OCI-LY7 (cell line): ENCODE results near the gene RPUSD1. TPM values are rescaled to one million over a fixed set of nuclear protein-coding genes. Genes with fewer than 3 reads are reported as not detected.

Source experiments
- BruUV-seq: library from RNA; stranded (reverse); fragments of 400-500 nt; replicated peaks from 2 replicates; lab custom pipeline; 2021; lab: Mats Ljungman, UMichigan
- CTCF ChIA-PET: fragments of 300-600 bp; sonication (Branson Sonifier 250); formaldehyde crosslinking; loops from one replicate; lab custom pipeline; 2022; ENCODE audit warnings: antibody characterized with exemption; ENCODE audit not compliant: unreplicated experiment; lab: Charles Lee
- POLR2A ChIA-PET: fragments of 300-600 bp; sonication (Branson Sonifier 250); formaldehyde crosslinking; loops from one replicate; lab custom pipeline; 2022; ENCODE audit warnings: antibody characterized with exemption; lab: Charles Lee
- DNase-seq: peaks from one replicate; pipeline ENCODE4 v3.0.0-alpha.2; 2015; ENCODE audit warnings: low spot score
- H2AFZ ChIP-seq: fragments of 200-600 bp; sonication (generic), shearing (Covaris generic); 2 replicates; pipeline ENCODE4 v1.6.1; 2014; ENCODE audit warnings: mild to moderate bottlenecking, antibody characterized with exemption, low read length, moderate library complexity
- H3K27ac ChIP-seq: fragments of 200-600 bp; sonication (generic); 2 replicates; pipeline ENCODE4 v1.5.1; 2014; ENCODE audit warnings: mixed run types, low read depth, mild to moderate bottlenecking, moderate library complexity, low read length, inconsistent platforms; ENCODE audit not compliant: poor library complexity, severe bottlenecking
- H3K36me3 ChIP-seq: fragments of 200-600 bp; sonication (generic); 2 replicates; pipeline ENCODE4 v1.6.1; 2014; ENCODE audit warnings: mild to moderate bottlenecking, antibody characterized with exemption, low read length, moderate library complexity, mixed read lengths; ENCODE audit not compliant: insufficient read depth
- H3K4me1 ChIP-seq: fragments of 200-600 bp; sonication (generic); 2 replicates; pipeline ENCODE4 v1.5.1; 2014; ENCODE audit warnings: mild to moderate bottlenecking, low read length; ENCODE audit not compliant: insufficient read depth, poor library complexity, severe bottlenecking
- H3K4me2 ChIP-seq: fragments of 200-600 bp; sonication (generic); 2 replicates; pipeline ENCODE4 v1.6.1; 2014; ENCODE audit warnings: mild to moderate bottlenecking, low read length
- H3K4me3 ChIP-seq: fragments of 200-600 bp; sonication (generic); 2 replicates; pipeline ENCODE4 v1.5.1; 2014; ENCODE audit warnings: mild to moderate bottlenecking, low read depth, low read length; ENCODE audit not compliant: poor library complexity, severe bottlenecking
- H3K79me2 ChIP-seq: fragments of 200-600 bp; sonication (generic); 2 replicates; pipeline ENCODE4 v1.6.1; 2016; ENCODE audit warnings: low read depth, mild to moderate bottlenecking, low read length, moderate library complexity, mixed read lengths; ENCODE audit not compliant: insufficient read depth
- H3K9me2 ChIP-seq: fragments of 200-600 bp; sonication (generic); 2 replicates; pipeline ENCODE4 v1.6.1; 2016; ENCODE audit warnings: mild to moderate bottlenecking, low read length, mixed read lengths; ENCODE audit not compliant: insufficient read depth
- H3K9me3 ChIP-seq: fragments of 200-600 bp; sonication (generic); 2 replicates; pipeline ENCODE4 v1.6.1; 2014; ENCODE audit warnings: mild to moderate bottlenecking, mixed run types, low read length, mixed read lengths
- H4K20me1 ChIP-seq: fragments of 200-600 bp; sonication (generic); 2 replicates; pipeline ENCODE4 v1.6.1; 2014; ENCODE audit warnings: mild to moderate bottlenecking, antibody characterized with exemption, low read length, moderate library complexity, mixed read lengths; ENCODE audit not compliant: insufficient read depth
- EZH2phosphoT487 ChIP-seq: fragments of 200-600 bp; sonication (generic); IDR thresholded peaks from 2 replicates; pipeline ENCODE4 v1.6.1; 2018; ENCODE audit warnings: low read depth, borderline replicate concordance, mild to moderate bottlenecking, mixed run types, antibody characterized with exemption, low read length, moderate library complexity, mixed read lengths
- intact Hi-C: fragments of 100-400 bp; cut with micrococcal nuclease; formaldehyde crosslinking; loops from one replicate; pipeline ENCODE4 v1.10.0; 2022; ENCODE audit not compliant: unreplicated experiment
- total RNA-seq, 2 experiments: library from RNA; depleted of rRNA in 1 of 2; stranded (reverse); fragments of >200 nt in 1 of 2; shearing (Covaris generic) in 1 of 2; gene quantifications; 2 replicates each; pipeline ENCODE4 v1.2.3, GENCODE V29; 2014 to 2022
- TF ChIP-seq, protein P1 (sequence below): fragments of 200-600 bp; sonication (generic); conservative IDR thresholded peaks from 2 replicates; pipeline ENCODE4 v1.5.1; 2014; ENCODE audit warnings: mild to moderate bottlenecking, antibody characterized with exemption, low read length, moderate library complexity, mixed read lengths

Gene RPUSD1
- total RNA-seq, 2 experiments from 2014 or later: 48.6 to 64.1 TPM

DNA sequence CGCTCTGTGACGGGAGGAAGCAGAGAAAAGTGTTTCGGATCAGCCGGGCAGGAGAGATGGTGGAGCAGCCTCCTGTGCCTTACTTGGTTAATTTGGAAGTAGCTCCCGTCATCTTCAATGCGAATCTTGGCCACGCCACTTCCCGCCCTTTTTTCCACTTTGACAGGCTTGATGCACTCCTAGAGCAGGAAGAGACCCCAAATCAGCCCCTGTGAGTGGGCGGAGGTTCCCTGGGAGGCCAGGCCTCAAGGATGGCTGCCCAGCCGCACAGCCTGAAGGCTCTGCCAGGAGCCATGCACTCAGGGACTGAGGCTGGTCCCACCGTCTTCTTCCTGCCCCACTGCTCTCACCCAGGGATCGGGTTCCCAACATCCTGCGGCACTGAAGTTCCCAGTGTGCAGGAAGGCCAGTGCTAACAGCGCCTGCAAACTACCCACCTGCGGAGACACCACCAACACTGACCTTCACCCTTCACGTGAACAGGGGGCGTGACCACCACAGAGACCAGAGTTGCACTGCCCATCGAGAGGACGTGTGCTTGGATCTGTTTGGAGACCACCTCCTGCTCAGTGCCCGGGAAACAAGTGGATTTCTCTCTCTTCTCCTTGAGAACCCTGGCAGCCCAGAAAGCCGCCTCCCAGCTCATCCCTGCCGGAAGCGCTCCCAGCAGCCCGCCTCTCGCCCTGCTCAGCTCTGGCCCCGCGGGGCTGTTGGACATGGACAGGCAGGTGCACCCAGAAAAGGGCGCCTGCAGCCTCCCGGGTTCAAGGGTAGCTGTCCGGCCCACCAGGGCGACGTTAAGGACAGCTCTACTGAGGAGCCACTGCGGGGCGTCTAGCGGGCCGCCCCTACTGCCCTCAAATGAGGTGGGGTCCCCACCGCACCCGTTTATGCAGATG is 48.4 kb downstream of the RPUSD1 start:
- ChIA-PET POLR2A (interaction anchor here (0.8 to 5.2 kb wide), 2 partner anchors 19 to 27 kb away, joined by 3 to 26 read pairs; partner anchors contain the start of gene ANTKMT), CTCF (no interaction called here)
- Histone ChIP-seq H3K4me2 (peak overlapping the region; percentile 89), H3K9me3 (no peaks in the 10 kb centered on the region), H3K79me2 (peaks cover 34% of the 10 kb centered on the region), H3K9me2 (no peaks in the 10 kb centered on the region), H3K36me3 (peaks cover 30% of the 10 kb centered on the region), H3K27ac (peak overlapping the region; percentile 97), H3K4me3 (peak overlapping the region; percentile 91), H4K20me1 (no peaks in the 10 kb centered on the region), H3K4me1 (peaks cover 51% of the 10 kb centered on the region), H2AFZ (no peak overlapping the region)
- no peak for DNase-seq
- no peak for TF ChIP-seq EZH2phosphoT487
- TF ChIP-seq, protein P1, sequence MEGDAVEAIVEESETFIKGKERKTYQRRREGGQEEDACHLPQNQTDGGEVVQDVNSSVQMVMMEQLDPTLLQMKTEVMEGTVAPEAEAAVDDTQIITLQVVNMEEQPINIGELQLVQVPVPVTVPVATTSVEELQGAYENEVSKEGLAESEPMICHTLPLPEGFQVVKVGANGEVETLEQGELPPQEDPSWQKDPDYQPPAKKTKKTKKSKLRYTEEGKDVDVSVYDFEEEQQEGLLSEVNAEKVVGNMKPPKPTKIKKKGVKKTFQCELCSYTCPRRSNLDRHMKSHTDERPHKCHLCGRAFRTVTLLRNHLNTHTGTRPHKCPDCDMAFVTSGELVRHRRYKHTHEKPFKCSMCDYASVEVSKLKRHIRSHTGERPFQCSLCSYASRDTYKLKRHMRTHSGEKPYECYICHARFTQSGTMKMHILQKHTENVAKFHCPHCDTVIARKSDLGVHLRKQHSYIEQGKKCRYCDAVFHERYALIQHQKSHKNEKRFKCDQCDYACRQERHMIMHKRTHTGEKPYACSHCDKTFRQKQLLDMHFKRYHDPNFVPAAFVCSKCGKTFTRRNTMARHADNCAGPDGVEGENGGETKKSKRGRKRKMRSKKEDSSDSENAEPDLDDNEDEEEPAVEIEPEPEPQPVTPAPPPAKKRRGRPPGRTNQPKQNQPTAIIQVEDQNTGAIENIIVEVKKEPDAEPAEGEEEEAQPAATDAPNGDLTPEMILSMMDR: no peak
- BruUV-seq: TSS peak; percentile 56
- intact Hi-C loops: loop anchor here (2.0 kb wide), 1 partner anchor 19 kb away; the partner anchor contains the start of gene ANTKMT

DNA sequence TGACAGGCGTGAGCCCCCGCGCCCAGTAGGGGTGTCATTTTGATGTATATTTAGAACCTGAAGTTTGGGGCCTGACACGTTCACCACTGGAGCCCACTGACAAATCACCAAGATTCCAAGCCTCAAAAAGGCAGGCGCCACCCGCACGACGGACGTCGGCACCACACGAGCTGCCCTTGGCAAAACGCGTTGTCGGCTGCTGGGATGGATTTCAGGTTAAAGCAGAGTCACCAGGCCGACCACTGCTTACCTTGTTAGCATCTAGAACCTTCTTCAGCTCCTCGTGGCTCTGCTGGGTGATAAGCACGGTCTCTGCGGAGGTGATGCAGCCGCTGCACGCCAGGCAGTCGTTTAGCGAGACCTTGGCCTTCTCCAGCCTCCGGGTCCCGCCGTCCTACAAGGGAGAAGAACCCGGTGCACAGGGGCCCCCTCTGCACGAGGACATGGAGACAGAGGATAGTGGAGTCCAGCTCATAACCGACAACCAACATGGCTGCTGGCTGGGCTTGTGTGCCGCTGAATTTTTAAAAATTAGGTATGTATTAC is 51.2 kb downstream of the RPUSD1 start:
- H4K20me1 ChIP-seq: no peaks in the 10 kb centered on the region
- peak overlapping the region; percentile 89 for H3K4me2 ChIP-seq
- no peak for DNase-seq
- H3K4me1 ChIP-seq: peaks cover 45% of the 10 kb centered on the region
- BruUV-seq: TSS peak; percentile 56
- H3K79me2 ChIP-seq: peaks cover 34% of the 10 kb centered on the region
- H3K9me3 ChIP-seq: no peaks in the 10 kb centered on the region
- H3K4me3 ChIP-seq: peak overlapping the region; percentile 71
- ChIA-PET CTCF (interaction anchor here (0.6 to 0.9 kb wide), 2 partner anchors 16 to 1204 kb away, joined by 3 read pairs; no protein-coding TSS in a partner anchor), POLR2A (interaction anchor here (1.0 to 5.2 kb wide), 4 partner anchors 9 to 354 kb away, joined by 3 to 26 read pairs (median 7); partner anchors contain the start of genes ANTKMT and CCDC78)
- H2AFZ ChIP-seq: no peak overlapping the region
- peaks cover 58% of the 10 kb centered on the region for H3K36me3 ChIP-seq
- peak overlapping the region; percentile 97 for H3K27ac ChIP-seq
- no peaks in the 10 kb centered on the region for H3K9me2 ChIP-seq
- TF ChIP-seq, protein P1: no peak
- no peak for TF ChIP-seq EZH2phosphoT487
- intact Hi-C loops: no loop called here
